ENCODE data around the gene KCNK1.
"Not testable (repeated sequence)": the region's sequence is repeated elsewhere in the genome, so short reads cannot be mapped to it uniquely, and the experiment has no call there.

The KCNK1 gene

DNA sequence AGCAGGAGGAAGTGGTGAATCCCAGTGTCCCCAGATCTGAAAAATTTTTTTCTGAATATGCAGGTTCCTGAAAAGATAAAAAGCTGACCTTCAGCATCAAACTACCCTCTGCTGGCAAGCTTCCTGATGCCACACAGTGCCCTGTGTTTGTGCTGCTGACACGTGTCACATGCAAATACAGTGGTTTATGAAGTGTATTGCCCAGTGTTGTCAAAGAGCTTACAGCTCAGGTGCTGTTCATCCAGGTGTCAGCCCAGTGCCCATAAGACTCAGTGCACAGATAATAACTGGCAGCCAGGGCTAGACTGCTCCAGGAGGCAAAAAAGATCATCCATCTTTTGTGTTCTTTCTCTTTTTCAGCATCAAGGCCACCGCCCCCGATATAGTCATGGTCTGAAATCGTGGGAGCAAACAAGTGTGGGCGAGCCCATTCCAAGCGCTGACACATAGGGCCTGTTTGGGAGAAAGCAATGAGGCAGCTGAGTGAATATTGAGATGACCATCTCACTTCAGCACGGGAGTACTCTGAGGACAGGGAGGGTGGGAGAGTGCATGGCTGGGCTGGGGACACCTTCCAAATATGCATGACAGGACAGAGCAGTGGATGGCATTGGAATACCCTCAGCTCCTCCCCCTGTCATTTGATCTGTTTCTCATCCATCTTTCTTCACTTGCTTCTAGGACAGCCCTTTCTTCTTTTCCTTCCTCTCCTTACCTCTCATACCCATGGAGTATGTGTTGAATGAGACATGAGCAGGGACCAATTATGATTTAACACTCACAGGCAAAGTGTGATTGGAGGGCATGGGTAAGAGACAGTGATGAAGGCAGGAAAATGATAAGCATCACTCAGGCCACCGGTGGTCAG, 6.4 kb upstream of the KCNK1 start:
- H3K9me3 ChIP-seq = no peaks in the 10 kb centered on the region
- H3K4me3 ChIP-seq (ENCODE audit: low read depth in 1 of 2, low read length in 1 of 2) = no peak overlapping the region
- no peak overlapping the region for H3K27ac ChIP-seq
- H3K36me3 ChIP-seq = no peaks in the 10 kb centered on the region
- peaks cover 24% of the 10 kb centered on the region for H3K27me3 ChIP-seq
- no peaks in the 10 kb centered on the region for H3K4me1 ChIP-seq (ENCODE audit: control insufficient read depth in 1 of 2, insufficient read depth in 1 of 2, low read depth in 1 of 2, low read length in 1 of 2)
- TF ChIP-seq, protein P1, sequence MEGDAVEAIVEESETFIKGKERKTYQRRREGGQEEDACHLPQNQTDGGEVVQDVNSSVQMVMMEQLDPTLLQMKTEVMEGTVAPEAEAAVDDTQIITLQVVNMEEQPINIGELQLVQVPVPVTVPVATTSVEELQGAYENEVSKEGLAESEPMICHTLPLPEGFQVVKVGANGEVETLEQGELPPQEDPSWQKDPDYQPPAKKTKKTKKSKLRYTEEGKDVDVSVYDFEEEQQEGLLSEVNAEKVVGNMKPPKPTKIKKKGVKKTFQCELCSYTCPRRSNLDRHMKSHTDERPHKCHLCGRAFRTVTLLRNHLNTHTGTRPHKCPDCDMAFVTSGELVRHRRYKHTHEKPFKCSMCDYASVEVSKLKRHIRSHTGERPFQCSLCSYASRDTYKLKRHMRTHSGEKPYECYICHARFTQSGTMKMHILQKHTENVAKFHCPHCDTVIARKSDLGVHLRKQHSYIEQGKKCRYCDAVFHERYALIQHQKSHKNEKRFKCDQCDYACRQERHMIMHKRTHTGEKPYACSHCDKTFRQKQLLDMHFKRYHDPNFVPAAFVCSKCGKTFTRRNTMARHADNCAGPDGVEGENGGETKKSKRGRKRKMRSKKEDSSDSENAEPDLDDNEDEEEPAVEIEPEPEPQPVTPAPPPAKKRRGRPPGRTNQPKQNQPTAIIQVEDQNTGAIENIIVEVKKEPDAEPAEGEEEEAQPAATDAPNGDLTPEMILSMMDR (IDR thresholded peaks at IDR 0.05) = no peak

DNA sequence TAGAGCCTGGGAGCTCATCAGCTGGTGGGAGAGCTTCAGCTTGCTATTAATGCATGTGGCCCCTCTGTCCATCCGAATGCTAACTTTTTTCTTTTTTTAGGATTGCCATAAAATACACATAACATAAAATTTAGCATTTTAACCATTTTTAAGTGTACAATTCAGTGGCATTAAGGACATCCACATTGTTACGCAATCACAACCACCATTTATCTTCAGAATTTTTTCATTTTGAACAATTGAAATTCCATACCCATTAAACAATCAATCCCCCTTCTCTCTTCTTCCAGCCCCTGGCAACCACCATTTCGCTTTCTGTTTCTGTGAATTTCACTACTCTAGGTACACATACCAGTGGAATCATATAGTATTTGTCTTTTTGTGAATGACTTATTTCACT, 4.9 kb upstream of the KCNK1 start:
- Histone ChIP-seq H3K4me1 (ENCODE audit: control insufficient read depth in 1 of 2, insufficient read depth in 1 of 2, low read depth in 1 of 2, low read length in 1 of 2) (no peaks in the 10 kb centered on the region), H3K27me3 (peaks cover 39% of the 10 kb centered on the region), H3K36me3 (no peaks in the 10 kb centered on the region), H3K4me3 (ENCODE audit: low read depth in 1 of 2, low read length in 1 of 2) (no peak overlapping the region), H3K9me3 (no peaks in the 10 kb centered on the region), H3K27ac (no peak overlapping the region)
- TF ChIP-seq, protein P1 (IDR thresholded peaks at IDR 0.05) = no peak

DNA sequence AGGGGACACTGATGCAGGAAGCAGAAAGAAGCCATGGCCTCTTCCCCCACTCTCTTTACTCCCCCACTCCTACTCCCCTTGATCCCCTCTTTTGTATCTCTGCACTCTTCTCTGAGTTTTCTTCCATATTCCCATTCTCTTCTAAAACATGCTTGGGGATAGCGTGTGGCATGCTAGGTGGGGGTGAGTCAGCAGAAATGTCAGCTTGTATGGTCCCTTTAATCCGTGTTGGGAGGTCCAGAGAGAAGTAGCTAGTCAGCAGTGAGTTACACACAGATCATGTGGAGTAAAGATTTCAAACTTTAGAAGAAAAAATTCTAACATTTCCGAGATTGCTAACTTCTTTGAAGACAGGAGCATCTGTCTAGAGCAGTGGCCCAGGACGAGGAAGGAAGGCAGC, 4.0 kb upstream of the KCNK1 start:
- TF ChIP-seq, protein P1 (IDR thresholded peaks at IDR 0.05) = no peak
- Histone ChIP-seq H3K9me3 (no peaks in the 10 kb centered on the region), H3K27me3 (peaks cover 48% of the 10 kb centered on the region)

DNA sequence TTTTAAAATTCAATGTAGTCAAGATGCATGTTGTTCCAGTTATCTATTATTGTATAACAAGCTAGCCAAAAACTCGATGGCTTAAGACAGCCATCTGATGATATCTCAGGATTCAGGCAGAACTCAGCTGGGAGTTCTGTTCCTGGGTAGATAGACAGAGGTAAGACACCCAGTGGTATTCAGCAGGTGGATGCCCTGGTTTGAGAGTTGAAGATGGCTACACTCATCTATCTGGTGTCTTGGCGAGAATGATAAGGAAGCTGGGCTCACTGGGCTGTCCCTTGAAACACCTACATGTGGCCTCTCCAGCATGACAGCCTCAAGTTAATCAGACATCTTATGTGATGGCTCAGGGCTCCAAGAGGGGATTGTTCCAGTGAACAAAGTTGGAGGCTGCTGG, 3.3 kb upstream of the KCNK1 start:
- Histone ChIP-seq H3K36me3 (no peaks in the 10 kb centered on the region), H3K27me3 (peaks cover 55% of the 10 kb centered on the region)

More for the DNA sequence above, 4.0 kb upstream of the KCNK1 start:
- Histone ChIP-seq H3K36me3 (no peaks in the 10 kb centered on the region), H3K27ac (no peak overlapping the region), H3K4me1 (ENCODE audit: control insufficient read depth in 1 of 2, insufficient read depth in 1 of 2, low read depth in 1 of 2, low read length in 1 of 2) (no peaks in the 10 kb centered on the region), H3K4me3 (ENCODE audit: low read depth in 1 of 2, low read length in 1 of 2) (no peak overlapping the region)

DNA sequence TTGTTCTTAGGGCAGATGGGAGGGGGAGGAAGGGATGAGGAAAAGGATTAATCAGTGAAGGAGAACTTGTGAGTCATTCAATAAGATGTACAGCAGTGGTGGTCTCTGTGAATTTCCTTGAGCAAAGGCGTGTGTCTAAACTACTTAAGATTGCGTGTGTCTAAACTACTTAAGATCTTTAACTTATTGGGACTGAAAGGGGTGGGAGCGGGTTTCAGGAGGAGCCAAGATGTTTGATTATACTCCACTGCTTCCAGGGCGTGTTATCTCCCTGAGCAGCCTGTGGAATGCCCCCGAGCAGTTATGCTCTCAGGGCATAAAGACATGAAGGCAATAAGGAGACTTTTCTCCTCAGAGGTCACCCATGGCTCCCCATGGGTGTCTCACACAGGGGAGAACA, 2.5 kb upstream of the KCNK1 start:
- not testable (repeated sequence) for H3K4me3 ChIP-seq (ENCODE audit: low read depth in 1 of 2, low read length in 1 of 2); H3K9me3 ChIP-seq; H3K36me3 ChIP-seq; H3K4me1 ChIP-seq (ENCODE audit: control insufficient read depth in 1 of 2, insufficient read depth in 1 of 2, low read depth in 1 of 2, low read length in 1 of 2); H3K27ac ChIP-seq
- peaks cover 63% of the 10 kb centered on the region for H3K27me3 ChIP-seq

More for the DNA sequence above, 3.3 kb upstream of the KCNK1 start:
- Histone ChIP-seq H3K27ac (no peak overlapping the region), H3K9me3 (no peaks in the 10 kb centered on the region), H3K4me3 (ENCODE audit: low read depth in 1 of 2, low read length in 1 of 2) (no peak overlapping the region), H3K4me1 (ENCODE audit: control insufficient read depth in 1 of 2, insufficient read depth in 1 of 2, low read depth in 1 of 2, low read length in 1 of 2) (no peaks in the 10 kb centered on the region)
- TF ChIP-seq, protein P1 (IDR thresholded peaks at IDR 0.05) = no peak

DNA sequence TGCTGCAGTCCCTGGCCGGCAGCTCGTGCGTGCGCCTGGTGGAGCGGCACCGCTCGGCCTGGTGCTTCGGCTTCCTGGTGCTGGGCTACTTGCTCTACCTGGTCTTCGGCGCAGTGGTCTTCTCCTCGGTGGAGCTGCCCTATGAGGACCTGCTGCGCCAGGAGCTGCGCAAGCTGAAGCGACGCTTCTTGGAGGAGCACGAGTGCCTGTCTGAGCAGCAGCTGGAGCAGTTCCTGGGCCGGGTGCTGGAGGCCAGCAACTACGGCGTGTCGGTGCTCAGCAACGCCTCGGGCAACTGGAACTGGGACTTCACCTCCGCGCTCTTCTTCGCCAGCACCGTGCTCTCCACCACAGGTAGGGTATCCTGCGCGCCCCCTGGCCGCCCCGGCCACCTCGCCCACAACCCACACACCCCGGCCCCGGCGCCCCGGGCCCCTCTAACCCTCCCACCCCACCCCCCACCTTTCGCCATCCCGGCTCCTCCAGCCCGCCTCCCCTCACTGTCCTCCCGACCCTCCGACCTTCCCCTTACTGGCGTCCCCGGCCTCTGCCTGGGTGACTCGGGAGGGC, 352 bp downstream of the KCNK1 start:
- no peaks in the 10 kb centered on the region for H3K9me3 ChIP-seq
- no peak overlapping the region for H3K4me3 ChIP-seq (ENCODE audit: low read depth in 1 of 2, low read length in 1 of 2)
- peaks cover 79% of the 10 kb centered on the region for H3K27me3 ChIP-seq
- TF ChIP-seq, protein P1 (IDR thresholded peaks at IDR 0.05) = no peak
- H3K27ac ChIP-seq = no peak overlapping the region
- no peaks in the 10 kb centered on the region for H3K4me1 ChIP-seq (ENCODE audit: control insufficient read depth in 1 of 2, insufficient read depth in 1 of 2, low read depth in 1 of 2, low read length in 1 of 2)
- no peaks in the 10 kb centered on the region for H3K36me3 ChIP-seq

All from neutrophil (primary cell).